Measurements from ENCODE around the gene E2F2. TPM values are rescaled to one million over a fixed set of nuclear protein-coding genes. Genes with fewer than 3 reads are reported as not detected.

Gene E2F2
- total RNA-seq, 4 donors from 2014 or later = under 0.01 to 0.85 (median 0.26) TPM

DNA sequence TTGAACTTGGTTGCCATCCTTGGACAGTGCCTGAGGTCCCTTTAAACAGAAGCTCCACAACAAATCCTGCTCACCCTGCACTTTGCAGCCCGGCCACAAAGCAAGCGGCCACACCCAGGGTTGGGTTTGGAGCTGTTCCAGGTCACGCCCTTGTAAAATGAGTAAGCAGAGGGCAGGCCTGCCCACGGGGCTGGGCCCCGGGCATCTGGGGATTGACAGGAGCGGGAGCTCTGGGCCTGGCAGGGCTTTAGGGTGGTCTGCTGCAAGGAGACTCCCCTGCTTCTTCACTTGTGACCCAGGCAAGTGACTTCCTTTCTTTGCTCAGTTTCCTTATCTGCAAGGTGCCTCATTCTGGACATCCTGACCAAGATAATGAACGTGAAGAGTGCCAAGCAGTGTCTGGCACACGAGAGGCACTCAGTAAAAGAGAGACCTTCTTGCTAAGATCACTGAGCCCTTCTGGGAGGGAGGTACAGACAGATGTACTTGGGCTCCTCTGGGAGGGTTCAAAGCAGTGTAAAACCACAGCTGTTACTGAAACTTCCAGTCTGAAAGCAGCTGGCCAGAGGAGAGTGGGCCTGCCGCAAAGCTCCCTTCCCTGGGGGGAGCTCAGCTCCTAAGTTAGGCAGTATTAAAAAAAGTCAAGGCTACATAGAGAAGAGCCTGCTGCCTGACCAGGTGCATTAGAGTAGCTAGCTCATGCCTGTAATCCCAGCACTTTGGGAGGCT lies 2.6 kb downstream of the E2F2 start:
- TF ChIP-seq CTCF (IDR thresholded peaks at IDR 0.05; ENCODE audit: low read depth) = no peak

GRCh38 chr1:23527900-23528249 lies 3.2 kb downstream of the E2F2 start:
- no peak for TF ChIP-seq CTCF (IDR thresholded peaks at IDR 0.05; ENCODE audit: low read depth)

DNA sequence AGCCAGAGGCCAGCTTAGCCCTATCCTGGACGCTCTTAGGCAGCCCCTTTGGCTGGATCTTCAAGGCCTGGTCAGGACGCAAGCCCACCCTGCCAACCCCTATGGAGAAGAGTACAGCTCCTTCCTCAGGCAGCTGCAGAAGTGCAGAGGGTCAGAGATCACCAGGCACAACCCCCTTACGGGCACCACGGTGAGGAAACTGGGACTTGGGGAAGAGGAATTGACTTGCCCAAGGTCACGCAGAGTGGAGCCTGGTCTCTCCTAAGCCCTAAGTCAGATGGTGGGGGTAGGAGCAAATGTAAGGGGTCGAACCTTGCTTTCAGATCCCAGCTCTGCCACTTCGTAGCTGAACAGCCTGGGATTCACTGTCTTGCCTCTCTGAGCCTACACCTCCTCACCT lies 3.7 kb downstream of the E2F2 start:
- no peak for TF ChIP-seq CTCF (IDR thresholded peaks at IDR 0.05; ENCODE audit: low read depth)

DNA sequence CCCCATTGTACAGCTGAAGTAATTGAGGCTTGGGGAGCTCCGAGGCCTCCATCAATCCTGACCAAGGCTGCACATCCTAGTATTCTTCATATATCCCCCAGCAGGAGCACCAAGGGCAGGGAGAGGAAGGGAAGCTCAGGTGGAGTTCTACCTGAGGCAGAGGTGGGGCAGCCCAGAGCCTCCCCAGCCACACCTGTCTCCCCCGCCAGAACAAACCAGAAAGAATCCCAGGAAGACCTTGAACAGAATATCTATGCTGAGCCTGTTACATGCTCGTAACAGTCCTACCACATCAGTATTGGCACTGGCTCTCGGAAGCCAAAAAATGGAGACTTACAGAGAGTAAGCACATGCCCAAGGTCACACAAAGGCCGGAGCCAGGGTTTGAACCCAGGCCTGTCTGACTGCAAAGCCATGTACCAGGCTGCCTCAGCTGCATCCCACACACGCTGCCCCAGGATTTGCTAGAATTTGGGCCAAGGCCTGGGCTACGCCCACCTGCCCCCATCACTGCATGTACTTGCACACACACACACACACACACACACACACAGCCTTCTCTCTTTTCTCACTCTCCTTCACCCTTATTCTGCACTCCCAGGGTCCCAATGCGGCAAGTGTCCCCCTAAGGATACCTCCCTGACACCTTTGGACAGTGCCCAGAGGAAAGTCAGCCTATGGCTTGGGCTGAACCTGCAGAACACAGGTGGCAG lies 4.5 kb downstream of the E2F2 start:
- no peak for TF ChIP-seq CTCF (IDR thresholded peaks at IDR 0.05; ENCODE audit: low read depth)

DNA sequence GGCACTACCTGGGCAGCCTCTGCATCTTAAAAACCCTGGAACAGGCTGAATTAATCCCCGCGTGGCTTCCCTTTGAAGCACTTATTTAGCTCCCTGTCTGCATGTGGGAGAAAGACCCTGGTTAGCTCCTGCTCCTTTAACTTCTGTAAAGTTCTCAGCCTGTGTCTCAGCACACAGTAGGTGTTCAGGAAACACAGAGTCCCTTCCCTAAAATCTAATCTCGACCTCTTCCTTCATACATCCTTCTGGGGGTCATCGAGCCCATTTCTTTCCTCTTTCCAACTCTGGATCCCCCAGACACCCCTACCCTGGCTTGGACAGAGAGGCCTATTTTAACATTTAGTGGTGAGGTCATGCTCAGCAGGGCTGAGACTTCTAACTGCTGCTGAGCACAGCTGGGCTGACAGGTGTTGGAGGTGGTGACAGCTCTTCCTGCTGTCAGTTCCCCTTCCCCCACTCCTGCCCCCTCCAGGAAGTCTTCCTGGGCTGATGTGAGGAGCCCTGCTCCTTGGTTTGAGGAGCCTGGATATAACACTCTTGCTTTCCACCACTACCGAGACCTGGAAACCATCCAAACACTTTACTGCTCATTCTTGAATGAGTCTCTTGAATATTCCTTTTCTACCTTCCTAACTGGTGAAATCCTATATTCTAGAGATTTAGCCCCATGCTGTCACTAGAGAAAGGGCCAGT lies 5.3 kb downstream of the E2F2 start:
- no peak for TF ChIP-seq CTCF (IDR thresholded peaks at IDR 0.05; ENCODE audit: low read depth)

DNA sequence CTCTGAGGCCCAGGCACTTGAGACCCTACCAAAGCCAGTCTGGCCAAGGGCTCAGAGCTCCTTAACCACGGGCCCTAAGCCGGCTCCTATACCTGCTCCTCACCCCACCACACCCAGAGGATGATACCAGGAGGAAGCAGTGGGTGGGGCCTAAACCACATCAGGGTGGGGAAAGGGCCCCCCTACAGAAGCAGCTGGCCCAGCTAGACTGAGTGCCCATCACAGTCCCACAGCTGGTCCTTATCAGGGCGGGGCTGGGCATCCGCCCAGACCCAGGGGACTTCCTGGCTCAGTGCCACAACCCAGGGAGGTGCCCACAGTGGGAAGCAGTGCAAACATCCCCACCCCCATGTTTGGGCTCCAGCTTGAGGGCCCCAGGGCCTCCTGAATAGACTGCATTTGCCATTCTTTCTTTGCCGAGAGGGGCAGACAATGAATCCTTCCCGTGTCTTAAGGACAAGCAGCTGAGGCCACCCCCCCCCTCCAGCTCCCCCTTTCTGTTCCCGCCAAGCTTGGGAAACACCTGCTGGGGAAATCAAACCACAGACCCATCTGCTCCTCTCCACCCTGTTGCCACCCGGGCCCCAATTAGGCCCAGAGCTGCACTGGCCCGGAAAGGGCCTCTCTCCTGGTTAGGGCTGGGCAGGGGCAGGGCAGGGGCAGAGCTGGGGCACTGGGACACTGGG lies 6.2 kb downstream of the E2F2 start:
- TF ChIP-seq CTCF (IDR thresholded peaks at IDR 0.05; ENCODE audit: low read depth) = no peak

- no peak for TF ChIP-seq CTCF (IDR thresholded peaks at IDR 0.05; ENCODE audit: low read depth)
Observed at GRCh38 chr1:23524163-23524562, 6.9 kb downstream of the E2F2 start.
